ENCODE measurements around the gene TBCB. TPM values are rescaled to one million over a fixed set of nuclear protein-coding genes. Genes with fewer than 3 reads are reported as not detected.

The TBCB gene
- total RNA-seq, 2 donors from 2014 or later = 49.8 to 71.3 TPM

- intact Hi-C loops (cut with DNase I) = no loop called here
- peaks cover 0 to 13% of the 10 kb centered on the region in 2 donors for H3K36me3 ChIP-seq (replicated peaks in 1 of 2; ENCODE audit: insufficient read depth in 1 of 2, low read depth in 2 of 2)
- peak within 1 kb of the TSS; percentile 78 to 89 for H3K4me3 ChIP-seq
- 0 to 1% methylated on average over 2 to 75 of the region's 75 CpGs for WGBS, 2 donors
- H3K27ac ChIP-seq = peak within 1 kb of the TSS; percentile 97 to 99 (median 98)
- H3K9me3 ChIP-seq = no peaks in the 10 kb centered on the region
- TF ChIP-seq CTCF (IDR thresholded peaks at IDR 0.05) (peak in 4 of 7 experiments; percentile 7 to 30 (median 28)), POLR2A (IDR thresholded peaks at IDR 0.05) (peak; percentile 94 to 98 (median 98))
- H3K4me1 ChIP-seq = peaks cover 39% of the 10 kb centered on the region
- DNase-seq (peak; percentile 97 to 99 (median 98)), ATAC-seq (peak; percentile 90)
- H3K27me3 ChIP-seq = no peaks in the 10 kb centered on the region
Observed at GRCh38 chr19:36139473-36140303, 24.4 kb downstream of the TBCB start, which contains the start of gene CAPNS1. Gene CAPNS1, plus strand, starts transcription at chr19:36140066. Its CDS starts 946 bp downstream, at chr19:36141012.

GRCh38 chr19:36140304-36141038 lies 25.2 kb downstream of the TBCB start:
- no peaks in the 10 kb centered on the region for H3K9me3 ChIP-seq
- peak overlapping the region; percentile 78 to 89 for H3K4me3 ChIP-seq
- H3K27ac ChIP-seq = peak overlapping the region; percentile 97 to 99 (median 98)
- peak; percentile 13 for ATAC-seq
- TF ChIP-seq POLR2A (IDR thresholded peaks at IDR 0.05) = no peak
- no peak for TF ChIP-seq CTCF (IDR thresholded peaks at IDR 0.05)
- DNase-seq = peak; percentile 33 to 60 (median 41)
- intact Hi-C loops (cut with DNase I) = no loop called here
- H3K36me3 ChIP-seq (replicated peaks in 1 of 2; ENCODE audit: insufficient read depth in 1 of 2, low read depth in 2 of 2) = peaks cover 0 to 17% of the 10 kb centered on the region in 2 donors
- H3K27me3 ChIP-seq = no peaks in the 10 kb centered on the region
- peaks cover 39% of the 10 kb centered on the region for H3K4me1 ChIP-seq
- WGBS, 2 donors = 0% methylated on average over 11 to 31 of the region's 31 CpGs

GRCh38 chr19:36141039-36141927 lies 26.0 kb downstream of the TBCB start:
- ATAC-seq (peak; percentile 61), DNase-seq (peak; percentile 86 to 91 (median 89))
- intact Hi-C loops (cut with DNase I) = no loop called here
- Histone ChIP-seq H3K9me3 (no peaks in the 10 kb centered on the region), H3K4me3 (peak overlapping the region; percentile 78 to 89), H3K27me3 (no peaks in the 10 kb centered on the region), H3K4me1 (peaks cover 36% of the 10 kb centered on the region), H3K36me3 (replicated peaks in 1 of 2; ENCODE audit: insufficient read depth in 1 of 2, low read depth in 2 of 2) (peaks cover 8 to 24% of the 10 kb centered on the region in 2 donors), H3K27ac (peak overlapping the region; percentile 97 to 99 (median 98))
- TF ChIP-seq POLR2A (IDR thresholded peaks at IDR 0.05) = peak in 2 of 3 donors; percentile 41 to 51
- TF ChIP-seq CTCF (IDR thresholded peaks at IDR 0.05) = no peak
- 31 to 61% methylated on average over 15 to 28 of the region's 42 CpGs for WGBS, 2 donors

- no peaks in the 10 kb centered on the region for H3K9me3 ChIP-seq
- no peak for TF ChIP-seq CTCF (IDR thresholded peaks at IDR 0.05)
- TF ChIP-seq POLR2A (IDR thresholded peaks at IDR 0.05) = no peak
- H3K36me3 ChIP-seq (replicated peaks in 1 of 2; ENCODE audit: insufficient read depth in 1 of 2, low read depth in 2 of 2) = peaks cover 15 to 32% of the 10 kb centered on the region in 2 donors
- 93 to 95% methylated on average over 14 of the region's 14 CpGs for WGBS, 2 donors
- H3K4me3 ChIP-seq = no peak overlapping the region
- H3K4me1 ChIP-seq = peaks cover 28% of the 10 kb centered on the region
- H3K27ac ChIP-seq = no peak overlapping the region
- DNase-seq (no peak), ATAC-seq (no peak)
- H3K27me3 ChIP-seq = no peaks in the 10 kb centered on the region
- intact Hi-C loops (cut with DNase I) = no loop called here
Observed at GRCh38 chr19:36142046-36142445, 26.8 kb downstream of the TBCB start.

Measured in body of pancreas (tissue), 4 donors.